Esophagus squamous epithelium (tissue), 5 donors: ENCODE results near the gene C9orf43. TPM values are rescaled to one million over a fixed set of nuclear protein-coding genes. Genes with fewer than 3 reads are reported as not detected.
"Not testable (repeated sequence)": the region's sequence is repeated elsewhere in the genome, so short reads cannot be mapped to it uniquely, and the experiment has no call there.

Experiments
- DNase-seq: peaks from one replicate; lab custom pipeline; 2025; lab: John Stamatoyannopoulos, UW
- H3K27ac ChIP-seq, 4 donors: fragments of 200-600 bp; sonication (generic); one replicate each; pipeline ENCODE4 v1.5.1; 2016 to 2019; ENCODE audit warnings: mild to moderate bottlenecking in 1 of 4
- H3K27me3 ChIP-seq, 4 donors: fragments of 200-600 bp; sonication (generic); 1 replicate in 3 of 4; 2 replicates in 1 of 4; pipeline versions ENCODE4 v1.5.1 to v1.6.0; 2017 to 2021; ENCODE audit warnings: antibody characterized with exemption in 1 of 4
- H3K36me3 ChIP-seq, 3 donors: fragments of 200-600 bp; sonication (generic); one replicate each; pipeline ENCODE4 v1.5.1; 2016 to 2019
- H3K4me1 ChIP-seq, 3 donors: fragments of 200-600 bp; sonication (generic); one replicate each; pipeline ENCODE4 v1.5.1; 2017 to 2019
- H3K4me3 ChIP-seq, 4 donors: fragments of 200-600 bp; sonication (generic); 1 replicate in 3 of 4; 2 replicates in 1 of 4; pipeline ENCODE4 v1.5.1; 2016 to 2019; ENCODE audit warnings: mild to moderate bottlenecking in 2 of 4, moderate library complexity in 1 of 4
- H3K9me3 ChIP-seq, 3 donors: fragments of 200-600 bp; sonication (generic); one replicate each; pipeline ENCODE4 v1.5.1; 2016 to 2019
- POLR2A ChIP-seq, 4 donors: fragments of 450-650 bp; IDR thresholded peaks; one replicate each; pipeline ENCODE4 v1.6.1; 2017; ENCODE audit warnings: antibody characterized with exemption in 4 of 4, mild to moderate bottlenecking in 4 of 4, moderate library complexity in 3 of 4
- WGBS, 2 donors: methylation state at CpG; one replicate each; pipeline ENCODE4 v1.1.5; 2018; 5-methylcytosine and 5-hydroxymethylcytosine counted together
- intact Hi-C: fragments of 100-400 bp; cut with DNase I; formaldehyde crosslinking; loops from one replicate; pipeline ENCODE4 v1.15.0; 2022
- total RNA-seq, 4 donors: library from RNA; depleted of rRNA; stranded (reverse); fragments of >200 nt; gene quantifications; one replicate each; pipeline ENCODE4 v1.1.0, GENCODE V29; 2016
- TF ChIP-seq, protein P1 (sequence below), 6 experiments: fragments of 450-650 bp in 4 of 6; fragments of 200-600 bp in 2 of 6; sonication (generic) in 2 of 6; IDR thresholded peaks; one replicate each; pipeline ENCODE4 v1.5.1; 2016 to 2019; ENCODE audit warnings: antibody characterized with exemption in 6 of 6, mild to moderate bottlenecking in 4 of 6, moderate library complexity in 4 of 6
- donor health status: DM: yes; HTN: yes; CAD: no.

The C9orf43 gene
- total RNA-seq, 4 donors from 2014 or later: 0.32 to 0.79 (median 0.38) TPM

GRCh38 chr9:113426701-113427100 lies 16.2 kb downstream of the C9orf43 start:
- Histone ChIP-seq H3K36me3 (no peaks in the 10 kb centered on the region), H3K9me3 (no peaks in the 10 kb centered on the region), H3K27me3 (no peaks in the 10 kb centered on the region), H3K4me1 (no peaks in the 10 kb centered on the region), H3K4me3 (no peak overlapping the region), H3K27ac (no peak overlapping the region)
- no peak for TF ChIP-seq POLR2A (IDR thresholded peaks at IDR 0.05)
- TF ChIP-seq, protein P1, sequence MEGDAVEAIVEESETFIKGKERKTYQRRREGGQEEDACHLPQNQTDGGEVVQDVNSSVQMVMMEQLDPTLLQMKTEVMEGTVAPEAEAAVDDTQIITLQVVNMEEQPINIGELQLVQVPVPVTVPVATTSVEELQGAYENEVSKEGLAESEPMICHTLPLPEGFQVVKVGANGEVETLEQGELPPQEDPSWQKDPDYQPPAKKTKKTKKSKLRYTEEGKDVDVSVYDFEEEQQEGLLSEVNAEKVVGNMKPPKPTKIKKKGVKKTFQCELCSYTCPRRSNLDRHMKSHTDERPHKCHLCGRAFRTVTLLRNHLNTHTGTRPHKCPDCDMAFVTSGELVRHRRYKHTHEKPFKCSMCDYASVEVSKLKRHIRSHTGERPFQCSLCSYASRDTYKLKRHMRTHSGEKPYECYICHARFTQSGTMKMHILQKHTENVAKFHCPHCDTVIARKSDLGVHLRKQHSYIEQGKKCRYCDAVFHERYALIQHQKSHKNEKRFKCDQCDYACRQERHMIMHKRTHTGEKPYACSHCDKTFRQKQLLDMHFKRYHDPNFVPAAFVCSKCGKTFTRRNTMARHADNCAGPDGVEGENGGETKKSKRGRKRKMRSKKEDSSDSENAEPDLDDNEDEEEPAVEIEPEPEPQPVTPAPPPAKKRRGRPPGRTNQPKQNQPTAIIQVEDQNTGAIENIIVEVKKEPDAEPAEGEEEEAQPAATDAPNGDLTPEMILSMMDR (IDR thresholded peaks at IDR 0.05): no peak
- intact Hi-C loops: no loop called here
- DNase-seq: no peak
- 100% methylated on average over 1 of the region's 1 CpG; no CpG with 5 or more reads in 1 of the 2 donors for WGBS, 2 donors

GRCh38 chr9:113427629-113428028 lies 17.1 kb downstream of the C9orf43 start:
- intact Hi-C loops: no loop called here
- TF ChIP-seq POLR2A (IDR thresholded peaks at IDR 0.05): no peak
- TF ChIP-seq, protein P1 (IDR thresholded peaks at IDR 0.05): no peak
- Histone ChIP-seq H3K4me1 (no peaks in the 10 kb centered on the region), H3K27me3 (no peaks in the 10 kb centered on the region), H3K9me3 (no peaks in the 10 kb centered on the region), H3K27ac (no peak overlapping the region), H3K36me3 (no peaks in the 10 kb centered on the region), H3K4me3 (no peak overlapping the region)
- WGBS, 2 donors: 80 to 82% methylated on average over 2 of the region's 2 CpGs
- DNase-seq: no peak

- TF ChIP-seq, protein P1 (IDR thresholded peaks at IDR 0.05): no peak
- no peak for TF ChIP-seq POLR2A (IDR thresholded peaks at IDR 0.05)
- DNase-seq: no peak
- no peak overlapping the region for H3K27ac ChIP-seq
- WGBS, 2 donors: 73 to 94% methylated on average over 1 of the region's 1 CpG
- no peaks in the 10 kb centered on the region for H3K27me3 ChIP-seq
- no peak overlapping the region for H3K4me3 ChIP-seq
- H3K36me3 ChIP-seq: no peaks in the 10 kb centered on the region
- H3K9me3 ChIP-seq: no peaks in the 10 kb centered on the region
- no peaks in the 10 kb centered on the region for H3K4me1 ChIP-seq
- intact Hi-C loops: no loop called here
Observed at GRCh38 chr9:113428062-113428615, 17.6 kb downstream of the C9orf43 start.

- H3K27ac ChIP-seq: no peak overlapping the region
- no peaks in the 10 kb centered on the region for H3K36me3 ChIP-seq
- H3K4me1 ChIP-seq: no peaks in the 10 kb centered on the region
- H3K27me3 ChIP-seq: no peaks in the 10 kb centered on the region
- H3K9me3 ChIP-seq: no peaks in the 10 kb centered on the region
- H3K4me3 ChIP-seq: no peak overlapping the region
- TF ChIP-seq, protein P1 (IDR thresholded peaks at IDR 0.05): no peak
- no peak for TF ChIP-seq POLR2A (IDR thresholded peaks at IDR 0.05)
- intact Hi-C loops: no loop called here
- no peak for DNase-seq
Observed at GRCh38 chr9:113431191-113431590, 20.6 kb downstream of the C9orf43 start.

DNA sequence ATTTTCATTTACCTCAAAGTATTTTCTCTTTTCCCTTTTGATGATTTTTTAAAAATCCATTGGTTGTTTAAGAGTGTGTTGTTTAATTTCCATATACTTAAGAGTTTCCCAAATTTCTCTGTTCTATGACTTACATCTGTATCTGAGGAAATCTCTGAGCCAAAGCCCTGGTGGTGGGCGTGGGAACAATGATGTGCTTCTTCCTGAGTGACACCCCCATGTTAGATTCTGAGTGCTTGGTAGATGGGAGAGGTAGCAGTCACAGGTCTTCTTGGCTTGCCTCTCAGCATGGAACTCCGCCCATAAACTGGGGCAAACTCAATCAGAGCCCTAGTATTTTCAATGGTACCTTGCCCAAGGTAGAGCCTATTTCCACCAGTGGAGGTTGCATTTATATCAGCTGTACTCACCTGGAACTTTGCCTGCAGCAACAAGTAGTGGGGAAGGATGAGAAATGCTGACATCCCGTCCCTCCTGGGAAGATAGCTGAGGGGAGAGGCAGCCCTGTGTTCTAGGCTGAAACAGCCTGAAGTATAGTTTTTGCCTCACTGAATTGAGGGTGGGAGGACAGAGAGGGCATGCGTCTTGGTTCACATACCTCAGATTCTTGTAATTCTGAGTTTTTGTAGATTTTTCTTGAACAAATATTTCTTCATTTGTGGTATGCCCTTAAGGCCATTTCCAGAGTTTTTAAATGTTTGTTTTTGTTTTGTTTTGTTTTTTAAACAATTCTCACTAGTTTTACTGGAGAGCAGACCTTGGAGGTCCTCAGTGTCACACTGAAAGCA lies 26.4 kb downstream of the C9orf43 start:
- DNase-seq: no peak
- Histone ChIP-seq H3K4me1 (no peaks in the 10 kb centered on the region), H3K4me3 (no peak overlapping the region), H3K36me3 (no peaks in the 10 kb centered on the region), H3K9me3 (no peaks in the 10 kb centered on the region), H3K27ac (no peak overlapping the region), H3K27me3 (no peaks in the 10 kb centered on the region)
- 57 to 61% methylated on average over 3 of the region's 4 CpGs for WGBS, 2 donors
- intact Hi-C loops: no loop called here
- no peak for TF ChIP-seq POLR2A (IDR thresholded peaks at IDR 0.05)
- TF ChIP-seq, protein P1 (IDR thresholded peaks at IDR 0.05): no peak

GRCh38 chr9:113437716-113438115 lies 27.2 kb downstream of the C9orf43 start:
- H3K4me1 ChIP-seq, H3K27ac ChIP-seq, H3K27me3 ChIP-seq, H3K4me3 ChIP-seq, DNase-seq, H3K9me3 ChIP-seq, intact Hi-C loops, H3K36me3 ChIP-seq: not testable (repeated sequence)
- 64 to 74% methylated on average over 1 of the region's 1 CpG for WGBS, 2 donors
